HepG2 (cell line): ENCODE measurements around the gene MIEF1. TPM values are rescaled to one million over a fixed set of nuclear protein-coding genes. Genes with fewer than 3 reads are reported as not detected.
A peak's percentile ranks its signal among the peaks of the same experiment; 100 is the strongest.

Experiments used
- NFAT5 ChIP-seq: sonication (generic); formaldehyde crosslinking; IDR thresholded peaks from 2 replicates; pipeline ENCODE4 v1.4.0; 2020; ENCODE audit warnings: missing genetic modification reagents
- PRDM15 ChIP-seq: sonication (generic); formaldehyde crosslinking; IDR thresholded peaks from 2 replicates; pipeline ENCODE4 v1.4.0; 2020; ENCODE audit warnings: missing genetic modification reagents
- SAP130 ChIP-seq: IDR thresholded peaks from 2 replicates; pipeline ENCODE4 v1.6.1; 2016; ENCODE audit warnings: low read depth
- SRSF4 ChIP-seq: fragments of 200-400 bp; formaldehyde crosslinking; IDR thresholded peaks from one replicate; pipeline ENCODE4 v1.6.1; 2018; ENCODE audit warnings: mild to moderate bottlenecking, low read depth, low read length, moderate library complexity; ENCODE audit not compliant: poor library complexity, severe bottlenecking
- THAP9 ChIP-seq: sonication (generic); formaldehyde crosslinking; IDR thresholded peaks from 2 replicates; pipeline ENCODE4; 2020; ENCODE audit warnings: missing genetic modification reagents, mild to moderate bottlenecking, borderline replicate concordance
- ZEB1 ChIP-seq: IDR thresholded peaks from 2 replicates; pipeline ENCODE4 v1.6.1; 2012; ENCODE audit warnings: mild to moderate bottlenecking, low read depth, inconsistent platforms; ENCODE audit not compliant: insufficient replicate concordance
- ZNF3 ChIP-seq: IDR thresholded peaks from 2 replicates; pipeline ENCODE4 v1.7.0; 2017; ENCODE audit warnings: inconsistent platforms
- ZNF33A ChIP-seq: sonication (generic); formaldehyde crosslinking; IDR thresholded peaks from 2 replicates; pipeline ENCODE4 v1.5.1; 2020; ENCODE audit warnings: missing genetic modification reagents, mild to moderate bottlenecking, moderate library complexity, borderline replicate concordance
- ZNF629 ChIP-seq: sonication (generic); formaldehyde crosslinking; conservative IDR thresholded peaks from 2 replicates; pipeline ENCODE4 v1.5.0; 2020; ENCODE audit warnings: missing genetic modification reagents
- polyA plus RNA-seq, 8 experiments: library from polyadenylated mRNA; depleted of rRNA in 3 of 8; stranded (reverse) in 7 of 8; unstranded in 1 of 8; fragments of >200 nt; fragmentation: Illumina TruSeq in 4 of 8; extraction: Trizol in 4 of 8; gene quantifications; 2 replicates each; pipeline versions ENCODE4 v1.2.1 to v1.2.3, GENCODE V29; 2011 to 2016; ENCODE audit warnings: low read depth in 4 of 8, missing spikeins in 1 of 8, mixed read lengths in 1 of 8; ENCODE audit not compliant: insufficient read depth in 1 of 8
- total RNA-seq, 5 experiments: library from RNA; depleted of rRNA; stranded (reverse); fragments of >200 nt; fragmentation: Illumina TruSeq; extraction: Trizol; gene quantifications; 2 replicates each; pipeline ENCODE4 v1.2.3, GENCODE V29; 2016; ENCODE audit warnings: low read depth in 1 of 5

The MIEF1 gene
- total and polyA plus RNA-seq, 2 of the 13 experiments (the other 11 are each of a cell fraction or from before 2014, with no cell fraction given): 21.7 to 34.8 TPM

- TF ChIP-seq ZNF629 (no peak), SRSF4 (no peak), ZNF33A (CRISPR knock-in tag) (no peak), ZEB1 (no peak), NFAT5 (CRISPR knock-in tag) (peak; percentile 97), PRDM15 (CRISPR knock-in tag) (peak; percentile 69; the same call in 1 of the 2 replicates), SAP130 (peak; percentile 74), ZNF3 (no peak), THAP9 (CRISPR knock-in tag) (no peak)
Measured at GRCh38 chr22:39545386-39546365, 43.6 kb downstream of the MIEF1 start (continued).
